ENCODE measurements around the gene TNIK. TPM values are rescaled to one million over a fixed set of nuclear protein-coding genes. Genes with fewer than 3 reads are reported as not detected.

TNIK gene
- total and polyA plus RNA-seq, 2 of the 4 experiments (the other 2 are of a cell fraction): 3.4 to 6.3 TPM

GRCh38 chr3:171313702-171314101 is 146.5 kb downstream of the TNIK start:
- Histone ChIP-seq H4K5ac (ENCODE audit: low read depth, low read length) (no peak overlapping the region), H4K8ac (ENCODE audit: low read depth in 2 of 2, low read length in 2 of 2) (no peak overlapping the region), H3K4me1 (ENCODE audit: control insufficient read depth, insufficient read depth, low read length) (no peaks in the 10 kb centered on the region), H2AK5ac (ENCODE audit: low read depth, low read length) (no peak overlapping the region), H2AK9ac (replicated peaks; ENCODE audit: low read depth, low read length, poor library complexity) (no peak overlapping the region), H3K18ac (ENCODE audit: low read depth, low read length) (no peak overlapping the region), H2AFZ (replicated peaks; ENCODE audit: low read length, poor library complexity) (no peak overlapping the region), H4K20me1 (ENCODE audit: insufficient read depth, low read length) (no peaks in the 10 kb centered on the region; the same call in 1 of the 2 replicates), H3K27me3 (ENCODE audit: control insufficient read depth, insufficient read depth, low read length) (no peaks in the 10 kb centered on the region), H2BK5ac (ENCODE audit: low read depth, low read length, poor library complexity, severe bottlenecking) (no peak overlapping the region), H3K9ac (ENCODE audit: low read depth, low read length) (no peak overlapping the region), H3K27ac (ENCODE audit: insufficient read depth, low read length) (no peak overlapping the region), H4K91ac (ENCODE audit: insufficient read depth, low read depth, low read length) (no peak overlapping the region), H2BK15ac (ENCODE audit: low read depth, low read length) (no peak overlapping the region), H3K23ac (ENCODE audit: low read depth, low read length) (no peak overlapping the region), H3K56ac (ENCODE audit: extremely low read depth, insufficient read depth, low read length) (no peak overlapping the region), H3K9me1 (ENCODE audit: insufficient read depth, low read length) (no peaks in the 10 kb centered on the region), H3K4me2 (ENCODE audit: low read depth, low read length) (no peak overlapping the region), H3K79me1 (ENCODE audit: low read depth in 1 of 2, low read length in 2 of 2) (peaks cover 0 to 4% of the 10 kb centered on the region in 2 experiments; a peak in 2 of 4 replicates), H2BK120ac (ENCODE audit: low read depth, low read length) (no peak overlapping the region), H3K9me3 (ENCODE audit: control insufficient read depth, insufficient read depth, low read length) (no peaks in the 10 kb centered on the region), H2BK20ac (ENCODE audit: low read depth, low read length) (no peak overlapping the region), H3K4ac (ENCODE audit: low read depth, low read length) (no peak overlapping the region), H3K36me3 (ENCODE audit: control insufficient read depth, insufficient read depth, low read length) (no peaks in the 10 kb centered on the region), H3K14ac (replicated peaks; ENCODE audit: low read depth, low read length) (no peak overlapping the region), H3K4me3 (ENCODE audit: insufficient read depth, low read depth, low read length) (no peak overlapping the region)
- ChIA-PET CTCF (no interaction called here), POLR2A (ENCODE audit: unreplicated experiment) (no interaction called here)
- no peak for TF ChIP-seq SMC3 (IDR thresholded peaks at IDR 0.05; ENCODE audit: low read depth, low read length)
- TF ChIP-seq NFE2L2 (IDR thresholded peaks at IDR 0.05; ENCODE audit: low read depth, low read length): no peak
- TF ChIP-seq CHD1 (IDR thresholded peaks at IDR 0.05; ENCODE audit: low read depth, low read length): no peak
- no peak for TF ChIP-seq RAD21 (IDR thresholded peaks at IDR 0.05; ENCODE audit: low read length)
- no peak for TF ChIP-seq CEBPB (IDR thresholded peaks at IDR 0.05; ENCODE audit: low read depth, low read length)
- no peak for TF ChIP-seq RFX5 (IDR thresholded peaks at IDR 0.05; ENCODE audit: low read depth, low read length)
- TF ChIP-seq ELK1 (IDR thresholded peaks at IDR 0.05; ENCODE audit: borderline replicate concordance, low read depth, low read length): no peak
- no peak for TF ChIP-seq POLR2A (IDR thresholded peaks at IDR 0.05; ENCODE audit: low read depth, low read length)
- no peak for TF ChIP-seq RCOR1 (IDR thresholded peaks at IDR 0.05; ENCODE audit: insufficient replicate concordance, low read length)
- no peak for TF ChIP-seq USF2 (IDR thresholded peaks at IDR 0.05; ENCODE audit: low read depth, low read length)
- TF ChIP-seq MXI1 (IDR thresholded peaks at IDR 0.05; ENCODE audit: borderline replicate concordance, low read depth, low read length): no peak
- no peak for TF ChIP-seq CTCF (conservative IDR thresholded peaks at IDR 0.05; ENCODE audit: low read depth, low read length)
- no peak for TF ChIP-seq BHLHE40 (IDR thresholded peaks at IDR 0.05; ENCODE audit: low read depth, low read length)
- no peak for TF ChIP-seq FOS (IDR thresholded peaks at IDR 0.05; ENCODE audit: low read depth, low read length)
- TF ChIP-seq MAFK (IDR thresholded peaks at IDR 0.05; ENCODE audit: low read depth, low read length): no peak
- no peak for ATAC-seq (ENCODE audit: low read depth)
- dilution Hi-C loops (cut with HindIII; ENCODE audit: low sequenced_read_pairs, unreplicated experiment): no loop called here
- intact Hi-C loops (cut with micrococcal nuclease): no loop called here
- 92% methylated on average over 2 of the region's 7 CpGs; no CpG with 5 or more reads in 1 of the 2 experiments for WGBS, 2 experiments (ENCODE audit: extremely low coverage in 2 of 2, insufficient read length in 1 of 2)
- DNase-seq: no peak
- BruUV-seq (replicated peaks): no TSS peak
- in situ Hi-C loops (cut with MboI; ENCODE audit: low sequenced_read_pairs): no loop called here

Measured in IMR-90 (cell line).